GM12878 (cell line): ENCODE results near the gene BOD1L2. TPM values are rescaled to one million over a fixed set of nuclear protein-coding genes. Genes with fewer than 3 reads are reported as not detected.

Experiments used
- ATAC-seq: fragments of 200-7000 bp; cut with Tn5 transposase; 3 replicates; pipeline ENCODE4 v1.9.1; 2020; ENCODE audit warnings: mild to moderate bottlenecking, moderate library complexity
- BruUV-seq: library from RNA; stranded (reverse); fragments of 400-500 nt; replicated peaks from 2 replicates; lab custom pipeline; 2021; lab: Mats Ljungman, UMichigan
- CTCF ChIA-PET: fragments of 300-600 bp; sonication (Branson Sonifier 250); formaldehyde crosslinking; extraction: SDS; loops from one replicate; lab custom pipeline; 2021; ENCODE audit warnings: inconsistent platforms; lab: Yijun Ruan, JAX
- POLR2A ChIA-PET: fragments of 350-600 bp; formaldehyde crosslinking; extraction: SDS; loops from one replicate; lab custom pipeline; 2021; ENCODE audit warnings: inconsistent platforms; lab: Charles Lee
- RAD21 ChIA-PET: fragments of 300-600 bp; sonication (Branson Sonifier 250); formaldehyde crosslinking; loops from one replicate; lab custom pipeline; 2023; ENCODE audit warnings: antibody characterized with exemption; ENCODE audit not compliant: unreplicated experiment; lab: Charles Lee
- SMC1A ChIA-PET: fragments of 300-600 bp; sonication (Branson Sonifier 250); formaldehyde crosslinking; loops from one replicate; lab custom pipeline; 2023; ENCODE audit not compliant: unreplicated experiment, uncharacterized antibody; lab: Charles Lee
- DNase-seq: peaks from one replicate; pipeline ENCODE4 v3.0.0-alpha.2; 2011; ENCODE audit warnings: low read depth, low spot score
- FAIRE-seq: peaks from 3 replicates; lab custom pipeline; 2011; peaks lifted over from hg19 to GRCh38; lab: Jason Lieb, UNC
- H2AFZ ChIP-seq: 2 replicates; pipeline ENCODE4 v1.6.0; 2011; ENCODE audit warnings: low read depth, low read length, control low read depth; ENCODE audit not compliant: control insufficient read depth
- H3K27ac ChIP-seq: 2 replicates; pipeline ENCODE4 v1.5.1; 2011; ENCODE audit warnings: control low read depth; ENCODE audit not compliant: control insufficient read depth, insufficient read depth
- H3K27me3 ChIP-seq, 2 experiments: replicated peaks in 1 of 2; 2 replicates each; pipeline versions ENCODE4 v1.6.0 to v1.6.1; 2011; ENCODE audit warnings: low read length in 1 of 2; ENCODE audit not compliant: control insufficient read depth in 2 of 2, insufficient read depth in 2 of 2
- H3K36me3 ChIP-seq, 2 experiments: 2 replicates each; pipeline ENCODE4 v1.5.1; 2011; ENCODE audit warnings: low read length in 1 of 2; ENCODE audit not compliant: control insufficient read depth in 2 of 2, insufficient read depth in 2 of 2
- H3K4me1 ChIP-seq: 2 replicates; pipeline ENCODE4 v1.6.1; 2011; ENCODE audit warnings: mild to moderate bottlenecking, low read length, moderate library complexity, mixed read lengths; ENCODE audit not compliant: control insufficient read depth, insufficient read depth
- H3K4me2 ChIP-seq: 2 replicates; pipeline ENCODE4 v1.6.0; 2011; ENCODE audit warnings: control low read depth; ENCODE audit not compliant: control insufficient read depth, insufficient read depth
- H3K4me3 ChIP-seq: fragments of 200-600 bp; sonication (generic); 2 replicates; pipeline ENCODE4 v1.5.1; 2016
- H3K79me2 ChIP-seq: 2 replicates; pipeline ENCODE4 v1.6.0; 2011; ENCODE audit warnings: low read length; ENCODE audit not compliant: control insufficient read depth, insufficient read depth
- H3K9ac ChIP-seq: 2 replicates; pipeline ENCODE4 v1.8.0; 2011; ENCODE audit warnings: low read length, control low read depth, mixed read lengths; ENCODE audit not compliant: control insufficient read depth, insufficient read depth
- H3K9me3 ChIP-seq: replicated peaks from 3 replicates; pipeline ENCODE4 v1.5.1; 2011; ENCODE audit warnings: mild to moderate bottlenecking, low read length; ENCODE audit not compliant: control insufficient read depth, insufficient read depth
- H4K20me1 ChIP-seq: 2 replicates; pipeline ENCODE4 v1.6.0; 2011; ENCODE audit not compliant: control insufficient read depth, insufficient read depth
- BMI1 ChIP-seq: fragments of 450-650 bp; IDR thresholded peaks from 2 replicates; pipeline ENCODE4 v1.6.1; 2016; ENCODE audit warnings: mild to moderate bottlenecking, moderate library complexity, borderline replicate concordance
- FOXK2 ChIP-seq: fragments of 450-650 bp; IDR thresholded peaks from 2 replicates; pipeline ENCODE4 v1.6.1; 2017; ENCODE audit warnings: mild to moderate bottlenecking, moderate library complexity
- GATAD2B ChIP-seq: fragments of 450-650 bp; conservative IDR thresholded peaks from 2 replicates; pipeline ENCODE4 v1.6.1; 2017; ENCODE audit warnings: low read depth, mild to moderate bottlenecking, moderate library complexity
- IRF5 ChIP-seq: fragments of 450-650 bp; IDR thresholded peaks from 2 replicates; pipeline ENCODE4 v1.6.1; 2017; ENCODE audit warnings: borderline replicate concordance
- KAT2A ChIP-seq: conservative IDR thresholded peaks from 2 replicates; pipeline ENCODE4 v1.6.1; 2011; ENCODE audit warnings: low read depth, low read length; ENCODE audit not compliant: control insufficient read depth
- MTA2 ChIP-seq: fragments of 450-650 bp; IDR thresholded peaks from 2 replicates; pipeline ENCODE4 v1.6.1; 2016; ENCODE audit warnings: low read depth, mild to moderate bottlenecking, moderate library complexity
- NFIC ChIP-seq: IDR thresholded peaks from 2 replicates; pipeline ENCODE4 v1.6.1; 2012; ENCODE audit warnings: low read depth, mild to moderate bottlenecking, inconsistent platforms, low read length, moderate library complexity
- NRF1 ChIP-seq: conservative IDR thresholded peaks from 2 replicates; pipeline ENCODE4 v1.6.1; 2011; ENCODE audit warnings: mild to moderate bottlenecking, low read depth, low read length, improper control_type of control experiment
- PAX5 ChIP-seq: IDR thresholded peaks from 2 replicates; pipeline ENCODE4 v1.6.1; 2011; ENCODE audit warnings: low read depth, low read length, borderline replicate concordance
- POLR2AphosphoS2 ChIP-seq: IDR thresholded peaks from 2 replicates; pipeline ENCODE4 v1.6.1; 2011; ENCODE audit warnings: low read depth, mild to moderate bottlenecking, low read length, improper control_type of control experiment, moderate library complexity
- USF2 ChIP-seq: IDR thresholded peaks from 2 replicates; pipeline ENCODE4 v1.6.1; 2011; ENCODE audit warnings: low read depth, low read length, improper control_type of control experiment, borderline replicate concordance
- YBX1 ChIP-seq: fragments of 450-650 bp; IDR thresholded peaks from 2 replicates; pipeline ENCODE4 v1.6.1; 2016; ENCODE audit warnings: antibody characterized with exemption
- WGBS: methylation state at CpG from one replicate; pipeline ENCODE4 v1.1.6; 2016; ENCODE audit warnings: low lambda C conversion rate; ENCODE audit not compliant: insufficient replicate concordance, insufficient coverage; ENCODE audit errors: missing lambda C conversion rate; 5-methylcytosine and 5-hydroxymethylcytosine counted together
- in situ Hi-C: fragments of 300-500 bp; cut with MboI; formaldehyde crosslinking; loops from 9 replicates; pipeline ENCODE4 v1.14.3; 2018; ENCODE audit warnings: mixed read lengths
- intact Hi-C: fragments of 100-400 bp; cut with micrococcal nuclease; formaldehyde crosslinking; loops from one replicate; pipeline ENCODE4 v1.14.2; 2022; ENCODE audit not compliant: unreplicated experiment
- polyA plus RNA-seq, 11 experiments: library from polyadenylated mRNA; depleted of rRNA in 4 of 11; unstranded in 6 of 11; stranded (reverse) in 5 of 11; fragments of >200 nt; fragmentation: Nextera tagmentation in 4 of 11; fragmentation: Illumina TruSeq in 1 of 11; extraction: Ambion mirVana in 4 of 11; extraction: Trizol in 1 of 11; gene quantifications; 1 replicate in 1 of 11; 2 replicates in 10 of 11; pipeline versions ENCODE4 v1.2.1 to v1.2.3, GENCODE V29; 2011 to 2016; ENCODE audit warnings: inconsistent platforms in 2 of 11, missing spikeins in 2 of 11, low read depth in 1 of 11
- total RNA-seq, 4 experiments: library from RNA; depleted of rRNA in 3 of 4; stranded (reverse); fragments of >200 nt in 3 of 4; fragmentation: Illumina TruSeq in 1 of 4; extraction: Trizol in 1 of 4; gene quantifications; 2 replicates each; pipeline versions ENCODE4 v1.2.1 to v1.2.3, GENCODE V29; 2013 to 2021
- TF ChIP-seq, protein P1 (sequence below): IDR thresholded peaks from 2 replicates; pipeline ENCODE4 v1.6.1; 2011; ENCODE audit warnings: low read depth, mild to moderate bottlenecking, low read length, moderate library complexity, borderline replicate concordance; ENCODE audit errors: extremely low read depth
- TF ChIP-seq, protein P2 (sequence below): fragments of 450-650 bp; conservative IDR thresholded peaks from 2 replicates; pipeline ENCODE4 v1.6.1; 2017; ENCODE audit warnings: mild to moderate bottlenecking, moderate library complexity
- TF ChIP-seq, protein P3 (sequence below): IDR thresholded peaks from 2 replicates; pipeline ENCODE4 v1.6.1; 2011; ENCODE audit warnings: borderline replicate concordance, low read depth, mild to moderate bottlenecking, moderate library complexity, mixed read lengths, low read length; ENCODE audit not compliant: insufficient read depth; ENCODE audit errors: extremely low read length

BOD1L2 gene
- total and polyA plus RNA-seq, 10 of the 15 experiments (the other 5 are each of a cell fraction or from before 2014, with no cell fraction given) = not detected

DNA sequence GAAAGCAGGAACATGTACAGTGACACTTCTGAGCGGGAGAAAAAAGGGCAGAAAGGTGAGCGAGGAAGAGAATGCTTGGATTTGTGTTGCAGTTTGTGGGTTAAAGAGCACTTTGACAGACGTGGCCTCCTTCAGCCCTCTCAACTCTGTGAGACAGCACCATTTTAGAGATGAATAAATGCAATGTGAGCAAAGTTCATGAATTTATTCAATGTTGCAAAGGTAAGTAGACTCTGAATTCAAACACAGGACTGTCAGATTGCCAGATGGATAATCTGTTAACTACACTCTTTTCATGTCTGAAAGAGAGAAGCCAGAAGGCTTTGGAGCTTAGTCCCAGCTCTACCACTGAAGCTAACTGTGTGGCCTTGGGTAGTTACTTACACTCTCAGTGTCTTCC is 47.7 kb downstream of the BOD1L2 start:
- Histone ChIP-seq H2AFZ (no peak overlapping the region), H3K9ac (no peak overlapping the region), H3K4me3 (no peak overlapping the region), H3K9me3 (no peaks in the 10 kb centered on the region), H3K79me2 (no peaks in the 10 kb centered on the region), H3K4me1 (no peaks in the 10 kb centered on the region), H4K20me1 (no peaks in the 10 kb centered on the region), H3K36me3 (no peaks in the 10 kb centered on the region), H3K27ac (no peak overlapping the region), H3K27me3 (no peaks in the 10 kb centered on the region; a peak in 1 of 4 replicates), H3K4me2 (no peak overlapping the region)
- POLR2A ChIA-PET = no interaction called here
- intact Hi-C loops (no loop called here), in situ Hi-C loops (no loop called here)
- 50% methylated on average over 3 of the region's 3 CpGs for WGBS
- BruUV-seq = no TSS peak
- no peak for DNase-seq
- SMC1A ChIA-PET = no interaction called here
- CTCF ChIA-PET = no interaction called here
- RAD21 ChIA-PET = no interaction called here
- FAIRE-seq = no peak
- no peak for ATAC-seq
- no peak for TF ChIP-seq GATAD2B
- TF ChIP-seq, protein P1, sequence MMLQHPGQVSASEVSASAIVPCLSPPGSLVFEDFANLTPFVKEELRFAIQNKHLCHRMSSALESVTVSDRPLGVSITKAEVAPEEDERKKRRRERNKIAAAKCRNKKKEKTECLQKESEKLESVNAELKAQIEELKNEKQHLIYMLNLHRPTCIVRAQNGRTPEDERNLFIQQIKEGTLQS = no peak
- TF ChIP-seq KAT2A = no peak
- no peak for TF ChIP-seq NRF1
- no peak for TF ChIP-seq PAX5
- TF ChIP-seq FOXK2 = no peak
- TF ChIP-seq, protein P2, sequence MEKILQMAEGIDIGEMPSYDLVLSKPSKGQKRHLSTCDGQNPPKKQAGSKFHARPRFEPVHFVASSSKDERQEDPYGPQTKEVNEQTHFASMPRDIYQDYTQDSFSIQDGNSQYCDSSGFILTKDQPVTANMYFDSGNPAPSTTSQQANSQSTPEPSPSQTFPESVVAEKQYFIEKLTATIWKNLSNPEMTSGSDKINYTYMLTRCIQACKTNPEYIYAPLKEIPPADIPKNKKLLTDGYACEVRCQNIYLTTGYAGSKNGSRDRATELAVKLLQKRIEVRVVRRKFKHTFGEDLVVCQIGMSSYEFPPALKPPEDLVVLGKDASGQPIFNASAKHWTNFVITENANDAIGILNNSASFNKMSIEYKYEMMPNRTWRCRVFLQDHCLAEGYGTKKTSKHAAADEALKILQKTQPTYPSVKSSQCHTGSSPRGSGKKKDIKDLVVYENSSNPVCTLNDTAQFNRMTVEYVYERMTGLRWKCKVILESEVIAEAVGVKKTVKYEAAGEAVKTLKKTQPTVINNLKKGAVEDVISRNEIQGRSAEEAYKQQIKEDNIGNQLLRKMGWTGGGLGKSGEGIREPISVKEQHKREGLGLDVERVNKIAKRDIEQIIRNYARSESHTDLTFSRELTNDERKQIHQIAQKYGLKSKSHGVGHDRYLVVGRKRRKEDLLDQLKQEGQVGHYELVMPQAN = no peak
- TF ChIP-seq MTA2 = no peak
- TF ChIP-seq POLR2AphosphoS2 = no peak
- no peak for TF ChIP-seq USF2
- TF ChIP-seq, protein P3, sequence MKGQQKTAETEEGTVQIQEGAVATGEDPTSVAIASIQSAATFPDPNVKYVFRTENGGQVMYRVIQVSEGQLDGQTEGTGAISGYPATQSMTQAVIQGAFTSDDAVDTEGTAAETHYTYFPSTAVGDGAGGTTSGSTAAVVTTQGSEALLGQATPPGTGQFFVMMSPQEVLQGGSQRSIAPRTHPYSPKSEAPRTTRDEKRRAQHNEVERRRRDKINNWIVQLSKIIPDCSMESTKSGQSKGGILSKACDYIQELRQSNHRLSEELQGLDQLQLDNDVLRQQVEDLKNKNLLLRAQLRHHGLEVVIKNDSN = no peak
- no peak for TF ChIP-seq YBX1
- no peak for TF ChIP-seq NFIC
- no peak for TF ChIP-seq BMI1
- no peak for TF ChIP-seq IRF5
